Stimulated activated CD4-positive, alpha-beta T cell treated with anti-CD3 and anti-CD28 coated beads, Interleukin-4, amount 100 ng/mL, for 4 hours (primary cell): ENCODE measurements around the gene OR12D1.

ENCODE experiments used
- DNase-seq, 2 experiments: peaks; one replicate each; pipeline ENCODE4 v3.0.0-alpha.2; 2020

OR12D1 gene

DNA sequence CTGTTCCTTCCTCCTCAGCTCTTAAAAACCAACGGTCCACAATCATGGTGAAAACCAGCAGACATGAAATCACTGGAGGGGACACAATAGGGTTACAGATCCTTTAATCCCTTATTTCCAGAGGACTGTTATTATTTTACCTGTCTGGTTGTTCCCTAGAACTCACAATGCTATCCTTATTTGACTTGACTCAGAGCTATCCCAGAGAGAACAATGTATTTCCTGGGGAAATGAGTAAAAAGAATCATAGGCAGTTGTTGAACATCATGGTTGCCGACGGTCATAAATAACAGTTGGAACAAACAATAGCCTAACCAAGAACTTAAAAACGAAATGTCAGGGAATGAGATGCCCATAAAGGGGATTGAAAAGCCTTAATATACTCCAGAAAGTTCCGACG lies 51.5 kb downstream of the OR12D1 start:
- DNase-seq, result no peak
